Measurements from ENCODE around the gene PI16.

The PI16 gene

DNA sequence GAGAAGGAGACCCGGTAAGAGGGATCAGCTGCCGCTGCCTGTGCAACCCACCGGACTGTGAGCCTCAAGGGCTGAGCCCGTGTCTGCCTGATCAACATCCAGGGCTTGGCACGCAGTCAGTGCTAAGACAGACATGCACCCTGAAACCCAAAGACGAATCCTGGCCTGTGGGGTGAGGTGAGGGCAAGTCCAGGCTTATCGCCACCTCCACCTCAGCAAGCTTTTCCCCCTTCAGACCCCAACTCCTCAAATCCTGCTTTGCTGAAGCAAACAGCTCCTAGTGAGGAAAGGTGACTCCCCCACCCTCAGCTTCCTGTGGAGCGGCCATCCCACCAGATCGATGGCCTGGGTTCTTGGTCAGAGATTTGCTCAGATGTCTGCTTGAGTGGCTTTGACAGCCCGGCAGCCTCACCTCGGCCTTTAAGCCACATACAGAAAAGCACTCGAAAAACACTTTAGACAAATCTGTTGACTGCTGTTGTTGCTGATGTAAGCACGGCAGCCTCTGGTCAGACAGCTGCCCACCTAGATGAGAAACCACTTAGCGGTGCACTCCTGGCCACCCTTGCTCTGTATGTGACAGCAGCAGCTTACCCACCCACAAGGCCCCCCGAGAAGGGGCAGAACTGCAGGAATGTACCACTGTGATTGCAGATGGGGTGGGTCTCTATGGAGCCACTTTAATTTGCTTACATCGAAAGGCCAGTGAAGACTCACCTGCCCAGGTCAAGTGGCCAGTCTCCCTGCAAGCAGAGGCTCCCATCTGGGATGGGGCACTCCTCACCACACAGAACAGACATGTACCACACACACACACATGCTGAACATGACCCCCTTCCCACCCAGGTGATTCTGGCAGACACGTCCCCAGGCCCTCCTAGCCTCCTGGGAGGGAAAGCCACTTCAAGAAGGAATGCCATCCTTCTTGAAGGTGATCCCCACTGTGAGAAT, 16.6 kb downstream of the PI16 start:
- H3K27me3 ChIP-seq (ENCODE audit: control insufficient read depth, insufficient read depth, low read length), result no peaks in the 10 kb centered on the region
- no peak overlapping the region for H3K4me3 ChIP-seq (ENCODE audit: low read length)
- H3K9ac ChIP-seq (ENCODE audit: low read length), result no peak overlapping the region
- H3K4me1 ChIP-seq (ENCODE audit: control insufficient read depth, insufficient read depth, low read length), result peaks cover 37% of the 10 kb centered on the region
- peaks cover 70% of the 10 kb centered on the region for H3K36me3 ChIP-seq (ENCODE audit: control insufficient read depth, insufficient read depth, low read length)
- no peaks in the 10 kb centered on the region for H3K9me3 ChIP-seq (ENCODE audit: control insufficient read depth, low read length)

DNA sequence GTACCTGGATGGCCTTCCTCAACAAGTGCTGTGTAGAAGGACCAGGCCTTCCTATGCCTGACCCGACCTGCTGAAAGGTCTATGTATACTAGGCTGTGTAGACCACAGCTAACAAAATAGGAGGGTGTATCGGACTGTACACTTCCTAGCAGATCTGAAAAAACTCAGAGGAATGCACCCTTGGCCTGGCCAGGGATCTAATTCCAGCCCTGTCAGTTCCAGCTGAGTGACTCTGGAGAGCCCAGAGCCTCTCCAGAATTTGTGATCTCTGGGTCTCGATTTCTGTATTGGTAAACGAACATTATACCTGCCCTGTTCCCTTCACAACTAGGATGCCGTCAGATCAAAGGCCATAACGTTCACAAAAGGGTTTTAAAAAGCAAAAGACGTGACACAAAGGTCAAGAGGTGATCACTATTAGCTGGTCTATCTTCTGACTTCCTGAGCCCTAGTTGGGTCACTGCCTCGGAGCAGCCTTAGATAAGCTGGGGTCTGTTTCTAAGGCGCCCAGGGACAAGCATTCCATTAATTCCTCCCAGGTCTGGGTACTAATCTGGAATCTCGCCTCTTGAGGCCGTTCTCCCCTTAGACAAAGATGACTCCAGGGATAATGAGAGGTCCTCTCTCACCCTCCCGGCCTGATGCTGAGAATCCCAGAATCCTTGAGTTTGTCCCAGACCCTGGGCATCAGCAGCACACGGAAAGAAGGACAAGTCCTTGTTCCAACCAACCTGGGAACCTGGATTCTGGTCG, 17.6 kb downstream of the PI16 start:
- Histone ChIP-seq H3K4me1 (ENCODE audit: control insufficient read depth, insufficient read depth, low read length) (peaks cover 30% of the 10 kb centered on the region), H3K4me3 (ENCODE audit: low read length) (no peak overlapping the region), H3K9me3 (ENCODE audit: control insufficient read depth, low read length) (no peaks in the 10 kb centered on the region), H3K36me3 (ENCODE audit: control insufficient read depth, insufficient read depth, low read length) (peaks cover 79% of the 10 kb centered on the region), H3K27me3 (ENCODE audit: control insufficient read depth, insufficient read depth, low read length) (no peaks in the 10 kb centered on the region), H3K9ac (ENCODE audit: low read length) (no peak overlapping the region)

DNA sequence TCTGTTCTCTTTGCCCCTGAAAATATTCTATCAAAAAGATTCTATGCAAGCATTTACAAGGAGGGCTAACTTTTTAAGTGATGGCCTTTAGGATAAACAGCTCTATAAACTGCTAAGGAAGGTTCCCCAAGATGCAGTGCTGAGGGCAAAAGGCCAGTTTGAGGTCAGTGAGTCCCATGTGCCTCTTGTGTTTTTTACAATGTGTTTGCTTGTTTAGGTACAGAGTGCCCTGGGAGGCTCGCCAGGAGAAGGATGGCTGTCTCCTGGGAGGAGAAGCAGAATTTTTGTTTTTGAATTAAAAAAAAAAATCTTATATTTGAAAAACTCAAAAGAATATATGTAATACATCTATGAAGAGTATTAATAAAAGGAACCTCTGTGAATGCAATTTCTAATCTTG, 18.7 kb downstream of the PI16 start:
- Histone ChIP-seq H3K27me3 (ENCODE audit: control insufficient read depth, insufficient read depth, low read length) (no peaks in the 10 kb centered on the region), H3K4me1 (ENCODE audit: control insufficient read depth, insufficient read depth, low read length) (peaks cover 21% of the 10 kb centered on the region), H3K9me3 (ENCODE audit: control insufficient read depth, low read length) (no peaks in the 10 kb centered on the region), H3K36me3 (ENCODE audit: control insufficient read depth, insufficient read depth, low read length) (peaks cover 82% of the 10 kb centered on the region), H3K9ac (ENCODE audit: low read length) (no peak overlapping the region), H3K4me3 (ENCODE audit: low read length) (no peak overlapping the region)

DNA sequence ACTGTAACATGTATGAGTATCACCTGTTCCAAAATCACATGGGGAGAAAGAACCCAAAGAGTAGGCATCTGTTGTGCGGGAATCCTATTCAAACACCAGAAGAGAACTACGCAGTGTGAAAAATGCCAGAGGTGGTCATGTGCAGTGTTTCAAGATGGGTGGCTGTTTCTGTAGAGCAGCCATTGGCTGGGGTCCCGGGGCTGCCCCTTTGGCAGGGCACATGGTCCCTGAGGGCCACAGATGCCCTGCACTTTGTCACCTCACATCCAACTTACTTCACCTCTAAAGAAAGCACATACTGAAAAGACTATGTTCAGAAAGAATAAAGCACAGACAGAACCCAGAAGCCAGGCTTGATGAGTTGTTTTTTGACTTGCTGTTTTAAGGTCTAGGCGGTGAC, 19.1 kb downstream of the PI16 start:
- Histone ChIP-seq H3K36me3 (ENCODE audit: control insufficient read depth, insufficient read depth, low read length) (peaks cover 82% of the 10 kb centered on the region), H3K9me3 (ENCODE audit: control insufficient read depth, low read length) (no peaks in the 10 kb centered on the region), H3K9ac (ENCODE audit: low read length) (no peak overlapping the region), H3K27me3 (ENCODE audit: control insufficient read depth, insufficient read depth, low read length) (no peaks in the 10 kb centered on the region), H3K4me1 (ENCODE audit: control insufficient read depth, insufficient read depth, low read length) (peaks cover 16% of the 10 kb centered on the region), H3K4me3 (ENCODE audit: low read length) (no peak overlapping the region)

DNA sequence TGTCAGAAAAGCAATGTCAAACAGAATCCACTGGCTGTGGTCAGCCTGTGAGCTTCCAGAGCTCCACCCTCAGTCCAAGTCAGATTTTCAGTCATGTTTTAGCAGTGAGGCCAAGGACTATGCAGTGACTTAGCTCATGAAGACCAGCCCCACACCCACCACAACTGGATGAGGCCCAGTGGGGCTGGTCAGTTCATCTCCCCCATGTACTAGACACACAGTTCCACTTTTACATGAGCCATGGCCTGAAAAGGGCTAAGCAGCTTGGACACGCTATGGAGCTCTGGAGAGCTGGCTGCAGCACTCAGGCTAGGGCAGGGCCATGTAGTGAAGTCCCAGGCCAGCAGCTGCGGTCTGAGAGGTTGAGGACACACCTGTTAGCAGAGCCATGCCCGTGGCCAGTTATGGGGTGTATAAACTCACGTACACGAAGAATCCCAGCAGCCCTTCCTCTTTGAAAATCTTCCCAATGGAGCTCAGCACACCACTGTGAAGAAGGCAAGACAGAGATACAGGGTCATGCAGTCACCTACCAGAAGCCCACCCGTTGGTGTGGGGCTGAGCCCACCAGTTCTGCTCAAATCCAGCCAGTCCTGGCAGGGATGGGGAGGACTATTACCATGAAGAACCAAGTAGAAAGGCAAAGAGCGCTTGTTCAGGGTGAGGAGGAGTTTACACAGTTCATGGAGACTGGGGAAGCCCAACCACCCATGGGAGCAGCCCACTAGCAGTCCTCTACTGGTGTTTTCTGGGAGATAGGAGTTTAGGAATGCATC, 20.9 kb downstream of the PI16 start:
- Histone ChIP-seq H3K36me3 (ENCODE audit: control insufficient read depth, insufficient read depth, low read length) (peaks cover 66% of the 10 kb centered on the region), H3K9me3 (ENCODE audit: control insufficient read depth, low read length) (no peaks in the 10 kb centered on the region), H3K4me3 (ENCODE audit: low read length) (no peak overlapping the region), H3K9ac (ENCODE audit: low read length) (no peak overlapping the region), H3K27me3 (ENCODE audit: control insufficient read depth, insufficient read depth, low read length) (no peaks in the 10 kb centered on the region), H3K4me1 (ENCODE audit: control insufficient read depth, insufficient read depth, low read length) (peaks cover 10% of the 10 kb centered on the region)

DNA sequence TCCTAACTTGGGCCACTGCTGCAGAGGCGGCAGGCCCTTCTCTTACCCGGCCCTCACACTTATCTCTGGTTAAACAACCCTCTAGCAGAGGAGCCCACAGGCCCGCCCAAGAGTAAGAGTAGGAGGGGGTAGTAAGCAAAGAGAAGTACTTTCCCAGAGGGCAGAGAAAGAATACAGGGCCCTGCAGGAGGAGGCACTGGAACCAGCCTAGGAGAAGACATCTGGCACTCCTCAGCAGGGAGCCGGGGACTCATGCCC, 21.4 kb downstream of the PI16 start:
- H3K9me3 ChIP-seq (ENCODE audit: control insufficient read depth, low read length), result no peaks in the 10 kb centered on the region
- H3K4me3 ChIP-seq (ENCODE audit: low read length), result no peak overlapping the region
- H3K36me3 ChIP-seq (ENCODE audit: control insufficient read depth, insufficient read depth, low read length), result peaks cover 61% of the 10 kb centered on the region
- H3K27me3 ChIP-seq (ENCODE audit: control insufficient read depth, insufficient read depth, low read length), result no peaks in the 10 kb centered on the region
- no peak overlapping the region for H3K9ac ChIP-seq (ENCODE audit: low read length)
- H3K4me1 ChIP-seq (ENCODE audit: control insufficient read depth, insufficient read depth, low read length), result peaks cover 10% of the 10 kb centered on the region

DNA sequence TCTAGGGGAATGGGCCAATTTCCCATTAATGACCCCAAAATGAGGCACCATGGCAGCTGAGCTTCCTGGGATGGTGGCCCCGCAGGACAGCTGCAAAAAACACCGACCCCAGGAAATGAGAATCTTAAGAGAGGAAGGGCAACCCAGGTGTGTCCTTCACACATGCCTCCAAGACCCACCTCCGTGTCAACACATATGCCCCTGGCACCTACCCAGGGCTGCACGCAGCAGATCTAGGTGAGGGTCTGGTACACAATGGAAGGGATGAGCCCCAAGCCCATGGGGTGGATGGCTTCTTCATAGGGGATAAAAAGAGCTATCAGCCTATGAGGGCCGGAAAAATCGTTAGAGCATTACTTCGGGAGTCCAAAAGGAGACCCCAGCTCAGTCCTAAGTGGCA, 22.0 kb downstream of the PI16 start:
- peaks cover 10% of the 10 kb centered on the region for H3K4me1 ChIP-seq (ENCODE audit: control insufficient read depth, insufficient read depth, low read length)
- H3K9ac ChIP-seq (ENCODE audit: low read length), result no peak overlapping the region
- H3K9me3 ChIP-seq (ENCODE audit: control insufficient read depth, low read length), result no peaks in the 10 kb centered on the region
- no peaks in the 10 kb centered on the region for H3K27me3 ChIP-seq (ENCODE audit: control insufficient read depth, insufficient read depth, low read length)
- no peak overlapping the region for H3K4me3 ChIP-seq (ENCODE audit: low read length)
- H3K36me3 ChIP-seq (ENCODE audit: control insufficient read depth, insufficient read depth, low read length), result peaks cover 55% of the 10 kb centered on the region

- no peaks in the 10 kb centered on the region for H3K9me3 ChIP-seq (ENCODE audit: control insufficient read depth, low read length)
- H3K4me3 ChIP-seq (ENCODE audit: low read length), result no peak overlapping the region
- H3K36me3 ChIP-seq (ENCODE audit: control insufficient read depth, insufficient read depth, low read length), result peaks cover 51% of the 10 kb centered on the region
- no peak overlapping the region for H3K9ac ChIP-seq (ENCODE audit: low read length)
- H3K4me1 ChIP-seq (ENCODE audit: control insufficient read depth, insufficient read depth, low read length), result peaks cover 10% of the 10 kb centered on the region
- H3K27me3 ChIP-seq (ENCODE audit: control insufficient read depth, insufficient read depth, low read length), result no peaks in the 10 kb centered on the region
These were observed 22.4 kb downstream of the PI16 start for GRCh38 chr6:36976931-36977330.

DNA sequence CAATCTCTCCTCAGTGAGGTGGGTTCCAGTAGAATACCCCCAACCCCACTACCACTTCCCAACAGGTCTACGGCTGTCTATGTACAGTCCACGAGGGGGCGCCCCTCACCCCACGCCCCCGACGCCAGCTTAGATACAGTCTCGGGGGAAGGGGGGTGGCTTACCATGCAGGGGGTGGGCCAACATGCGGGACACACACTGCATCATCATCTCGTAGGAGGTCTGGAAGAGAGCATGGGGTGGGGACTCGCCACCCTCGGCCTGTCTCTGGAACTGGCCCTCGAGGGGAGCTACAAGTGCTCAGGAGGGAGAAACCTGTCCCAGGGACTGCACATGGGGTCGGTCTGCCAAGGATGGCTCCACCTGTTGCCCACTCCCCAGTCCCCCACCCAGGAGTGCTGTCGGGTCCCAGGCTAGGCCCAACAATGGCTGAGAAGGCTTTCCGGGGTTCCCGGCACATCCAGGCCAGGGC, 23.0 kb downstream of the PI16 start:
- H3K36me3 ChIP-seq (ENCODE audit: control insufficient read depth, insufficient read depth, low read length), result peaks cover 45% of the 10 kb centered on the region
- peaks cover 10% of the 10 kb centered on the region for H3K4me1 ChIP-seq (ENCODE audit: control insufficient read depth, insufficient read depth, low read length)

GRCh38 chr6:36978421-36979346, 24.1 kb downstream of the PI16 start:
- Histone ChIP-seq H3K4me1 (ENCODE audit: control insufficient read depth, insufficient read depth, low read length) (peaks cover 15% of the 10 kb centered on the region), H3K9ac (ENCODE audit: low read length) (no peak overlapping the region), H3K4me3 (ENCODE audit: low read length) (no peak overlapping the region), H3K36me3 (ENCODE audit: control insufficient read depth, insufficient read depth, low read length) (peaks cover 42% of the 10 kb centered on the region), H3K27me3 (ENCODE audit: control insufficient read depth, insufficient read depth, low read length) (no peaks in the 10 kb centered on the region), H3K9me3 (ENCODE audit: control insufficient read depth, low read length) (no peaks in the 10 kb centered on the region)

More for the DNA sequence above, 23.0 kb downstream of the PI16 start:
- Histone ChIP-seq H3K27me3 (ENCODE audit: control insufficient read depth, insufficient read depth, low read length) (no peaks in the 10 kb centered on the region), H3K4me3 (ENCODE audit: low read length) (no peak overlapping the region), H3K9me3 (ENCODE audit: control insufficient read depth, low read length) (no peaks in the 10 kb centered on the region), H3K9ac (ENCODE audit: low read length) (no peak overlapping the region)

DNA sequence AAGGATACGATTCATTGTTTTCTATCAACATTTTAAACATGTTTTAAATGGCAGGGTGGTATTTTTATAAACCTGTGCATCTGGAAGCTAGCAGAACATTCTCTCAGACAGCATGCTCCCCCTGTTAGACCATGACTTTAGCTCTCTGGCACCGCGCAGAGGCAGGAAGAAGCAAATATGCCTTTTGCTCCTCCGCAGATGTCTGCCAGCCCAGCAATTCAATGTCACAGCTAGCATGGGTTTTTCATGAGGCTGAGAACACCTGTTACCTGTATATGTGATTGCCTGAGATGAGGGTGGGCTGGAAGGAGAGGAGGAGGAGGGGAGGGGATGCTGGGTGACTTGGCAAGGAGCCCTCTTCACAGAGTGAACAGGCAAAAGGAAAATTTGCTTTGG, 24.8 kb downstream of the PI16 start:
- H3K4me1 ChIP-seq (ENCODE audit: control insufficient read depth, insufficient read depth, low read length), result peaks cover 21% of the 10 kb centered on the region
- H3K9ac ChIP-seq (ENCODE audit: low read length), result no peak overlapping the region
- no peaks in the 10 kb centered on the region for H3K9me3 ChIP-seq (ENCODE audit: control insufficient read depth, low read length)
- peaks cover 36% of the 10 kb centered on the region for H3K36me3 ChIP-seq (ENCODE audit: control insufficient read depth, insufficient read depth, low read length)
- H3K27me3 ChIP-seq (ENCODE audit: control insufficient read depth, insufficient read depth, low read length), result no peaks in the 10 kb centered on the region
- no peak overlapping the region for H3K4me3 ChIP-seq (ENCODE audit: low read length)
